Activated naive CD4-positive, alpha-beta T cell treated with anti-CD3 and anti-CD28 coated beads, Interleukin-2, amount 10 ng/mL, durations not matched to agents 7 days and 5 days (primary cell): ENCODE results near the gene BACE1-AS.

Source experiments
- CTCF ChIA-PET: fragments of 350-600 bp; sonication (Branson Sonifier 250); formaldehyde crosslinking; loops from one replicate; lab custom pipeline; 2021; ENCODE audit warnings: antibody characterized with exemption; lab: Charles Lee
- DNase-seq: peaks from one replicate; pipeline ENCODE4 v3.0.0-alpha.2; 2020
- H3K27ac Mint-ChIP-seq: one replicate; pipeline ENCODE4 v1.8.0; 2021; ENCODE audit warnings: mild to moderate bottlenecking, moderate library complexity, mixed read lengths
- H3K27me3 Mint-ChIP-seq: one replicate; pipeline ENCODE4 v1.8.0; 2021; ENCODE audit warnings: mild to moderate bottlenecking, mixed read lengths
- H3K36me3 Mint-ChIP-seq: one replicate; pipeline ENCODE4 v1.8.0; 2021; ENCODE audit warnings: mixed read lengths
- H3K4me1 Mint-ChIP-seq: one replicate; pipeline ENCODE4 v1.8.0; 2021; ENCODE audit warnings: mixed read lengths
- H3K4me3 Mint-ChIP-seq: one replicate; pipeline ENCODE4 v1.8.0; 2021; ENCODE audit warnings: mild to moderate bottlenecking, moderate library complexity, mixed read lengths
- H3K9me3 Mint-ChIP-seq: one replicate; pipeline ENCODE4 v1.8.0; 2021; ENCODE audit warnings: mixed read lengths

The BACE1-AS gene

DNA sequence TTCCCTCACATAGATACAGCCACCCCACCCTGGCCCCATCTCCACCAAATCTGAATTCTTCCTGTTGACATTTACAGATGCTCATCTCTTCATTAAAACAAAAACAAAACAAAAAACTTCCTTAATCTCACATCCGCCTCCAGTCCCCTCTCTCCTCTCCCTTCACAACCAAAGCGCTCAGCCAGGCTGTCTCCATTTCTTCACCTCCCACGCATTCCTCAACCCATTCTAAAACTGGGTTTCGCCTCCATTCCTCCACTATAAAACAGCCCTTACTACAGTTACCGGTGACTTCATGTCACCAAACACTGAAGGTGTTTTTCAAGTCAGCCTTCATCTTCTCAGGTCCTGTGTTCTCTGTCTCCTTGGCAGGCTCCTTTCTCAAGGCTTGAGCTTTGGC is 9.6 kb downstream of the BACE1-AS start:
- no peaks in the 10 kb centered on the region for H3K36me3 Mint-ChIP-seq
- H3K27me3 Mint-ChIP-seq, result peaks cover 3% of the 10 kb centered on the region
- no peak overlapping the region for H3K27ac Mint-ChIP-seq
- DNase-seq, result no peak
- no peaks in the 10 kb centered on the region for H3K9me3 Mint-ChIP-seq
- H3K4me3 Mint-ChIP-seq, result no peak overlapping the region
- CTCF ChIA-PET, result no interaction called here
- H3K4me1 Mint-ChIP-seq, result no peaks in the 10 kb centered on the region

DNA sequence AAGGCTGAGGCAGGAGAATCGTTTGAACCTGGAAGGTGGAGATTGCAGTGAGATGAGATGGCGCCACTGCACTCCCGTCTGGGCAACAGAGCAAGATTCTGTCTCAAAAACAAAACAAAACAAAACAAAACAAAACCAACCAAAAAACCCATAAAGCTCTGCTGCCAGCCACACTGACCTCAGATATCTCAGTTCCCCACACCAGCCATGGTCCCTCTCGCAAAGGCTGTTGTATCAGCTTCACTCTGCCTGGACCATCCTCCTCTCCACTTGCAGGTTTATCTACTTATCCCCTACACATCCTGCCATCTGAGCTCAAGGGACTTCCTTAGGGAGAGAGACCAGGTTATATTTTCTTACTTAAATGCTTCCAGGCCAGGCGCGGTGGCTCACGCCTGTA is 11.1 kb downstream of the BACE1-AS start:
- no peak overlapping the region for H3K4me3 Mint-ChIP-seq
- no peaks in the 10 kb centered on the region for H3K9me3 Mint-ChIP-seq
- no peaks in the 10 kb centered on the region for H3K36me3 Mint-ChIP-seq
- H3K27ac Mint-ChIP-seq, result no peak overlapping the region
- no peak for DNase-seq
- no peaks in the 10 kb centered on the region for H3K4me1 Mint-ChIP-seq
- CTCF ChIA-PET, result no interaction called here
- peaks cover 11% of the 10 kb centered on the region for H3K27me3 Mint-ChIP-seq

DNA sequence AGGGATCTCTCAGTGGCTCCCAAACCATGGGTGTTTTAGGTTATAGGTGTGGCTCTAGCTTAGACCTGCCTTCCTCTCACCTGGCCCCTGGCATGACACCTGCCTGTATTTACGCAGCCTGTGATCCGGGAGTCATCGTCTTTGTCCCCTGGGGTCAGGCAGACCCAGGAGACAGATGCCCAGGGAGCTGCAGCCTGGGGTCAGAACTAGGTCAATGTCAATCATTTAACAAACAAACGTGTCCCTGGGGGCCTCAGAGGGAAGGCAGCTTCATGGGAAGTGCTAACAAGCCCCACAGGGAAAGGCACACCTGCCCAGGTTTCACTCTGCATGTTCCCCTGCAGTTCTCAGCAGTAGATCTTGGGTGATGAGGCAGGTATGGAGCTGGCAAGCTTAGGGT is 12.0 kb downstream of the BACE1-AS start:
- Mint-ChIP-seq H3K27ac (no peak overlapping the region), H3K4me1 (peaks cover 2% of the 10 kb centered on the region), H3K36me3 (no peaks in the 10 kb centered on the region), H3K4me3 (no peak overlapping the region), H3K27me3 (peaks cover 19% of the 10 kb centered on the region), H3K9me3 (no peaks in the 10 kb centered on the region)
- CTCF ChIA-PET, result no interaction called here
- no peak for DNase-seq

DNA sequence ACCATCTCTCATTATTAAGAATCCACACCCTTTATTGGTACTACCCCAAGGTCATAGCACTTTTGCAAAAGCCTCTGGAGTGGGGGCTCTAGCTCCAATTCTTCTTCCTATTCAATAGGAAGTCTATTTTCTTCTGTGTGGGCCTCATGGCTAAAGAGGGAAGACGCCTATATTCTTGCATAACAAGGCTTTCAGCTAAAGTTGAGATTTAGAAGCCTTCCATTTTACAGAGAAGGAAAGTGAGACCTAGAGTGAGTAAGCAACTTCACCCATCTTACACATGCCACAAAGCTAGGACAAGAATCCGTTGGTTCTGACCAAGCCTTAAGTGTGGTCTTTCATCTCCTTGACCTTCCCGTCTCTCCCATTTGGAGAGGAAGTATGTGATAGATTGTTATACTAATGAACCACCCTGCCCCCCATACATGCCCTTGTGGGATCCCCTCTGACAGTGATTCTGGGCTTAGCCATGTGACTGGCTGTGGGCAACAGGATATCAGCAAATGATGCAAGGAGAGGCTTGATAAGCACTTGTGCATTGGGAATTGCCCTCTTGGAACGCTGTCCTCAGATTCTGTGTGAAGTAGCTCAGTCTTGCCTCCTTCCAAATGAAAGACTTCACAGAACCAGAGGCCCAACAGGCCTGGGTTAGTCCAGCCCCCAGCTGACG is 12.6 kb downstream of the BACE1-AS start:
- CTCF ChIA-PET, result no interaction called here
- Mint-ChIP-seq H3K27ac (no peak overlapping the region), H3K4me3 (no peak overlapping the region), H3K9me3 (no peaks in the 10 kb centered on the region), H3K36me3 (no peaks in the 10 kb centered on the region), H3K27me3 (peaks cover 22% of the 10 kb centered on the region), H3K4me1 (peaks cover 3% of the 10 kb centered on the region)
- DNase-seq, result no peak

- Mint-ChIP-seq H3K9me3 (no peaks in the 10 kb centered on the region), H3K4me3 (no peak overlapping the region), H3K36me3 (no peaks in the 10 kb centered on the region), H3K27me3 (peaks cover 26% of the 10 kb centered on the region), H3K27ac (no peak overlapping the region), H3K4me1 (peaks cover 3% of the 10 kb centered on the region)
- no peak for DNase-seq
- CTCF ChIA-PET, result no interaction called here
Observed at GRCh38 chr11:117305145-117305544, 14.0 kb downstream of the BACE1-AS start.

- no peak for DNase-seq
- CTCF ChIA-PET, result interaction anchor here (0.9 kb wide), 1 partner anchor 15 kb away, joined by 3 read pairs; no protein-coding TSS in a partner anchor
- no peak overlapping the region for H3K4me3 Mint-ChIP-seq
- no peaks in the 10 kb centered on the region for H3K36me3 Mint-ChIP-seq
- H3K27ac Mint-ChIP-seq, result no peak overlapping the region
- no peaks in the 10 kb centered on the region for H3K9me3 Mint-ChIP-seq
- H3K4me1 Mint-ChIP-seq, result peaks cover 3% of the 10 kb centered on the region
- H3K27me3 Mint-ChIP-seq, result peaks cover 53% of the 10 kb centered on the region
Observed at GRCh38 chr11:117309310-117309709, 18.2 kb downstream of the BACE1-AS start.

DNA sequence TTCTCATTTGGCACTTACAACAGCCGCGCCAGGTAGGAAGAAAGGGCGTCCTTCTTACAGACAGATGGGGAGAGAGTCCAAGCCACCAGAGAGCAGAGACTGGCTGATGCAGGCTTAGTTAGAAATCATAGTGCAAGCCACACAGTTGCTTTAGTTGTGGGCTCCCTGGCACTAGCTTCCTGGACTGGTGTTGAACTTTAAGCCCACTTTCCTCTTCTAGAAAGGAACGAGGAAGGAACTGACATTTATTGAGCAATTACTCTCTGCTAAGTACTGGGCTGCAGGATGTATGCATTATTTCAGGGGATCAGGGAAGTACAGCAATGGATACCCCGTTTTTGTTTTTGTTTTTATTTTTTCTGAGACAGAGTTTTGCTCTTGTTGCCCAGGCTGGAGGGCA is 21.9 kb downstream of the BACE1-AS start:
- DNase-seq, result no peak
- Mint-ChIP-seq H3K27ac (no peak overlapping the region), H3K4me3 (no peak overlapping the region), H3K27me3 (peaks cover 74% of the 10 kb centered on the region), H3K9me3 (no peaks in the 10 kb centered on the region), H3K4me1 (peaks cover 11% of the 10 kb centered on the region), H3K36me3 (no peaks in the 10 kb centered on the region)
- CTCF ChIA-PET, result no interaction called here

GRCh38 chr11:117313828-117314768 is 23.0 kb downstream of the BACE1-AS start:
- Mint-ChIP-seq H3K4me1 (peaks cover 9% of the 10 kb centered on the region), H3K9me3 (no peaks in the 10 kb centered on the region), H3K4me3 (no peak overlapping the region), H3K27ac (no peak overlapping the region), H3K36me3 (no peaks in the 10 kb centered on the region), H3K27me3 (peaks cover 76% of the 10 kb centered on the region)
- DNase-seq, result no peak
- CTCF ChIA-PET, result interaction anchor here (1.6 kb wide), 1 partner anchor 14 kb away, joined by 4 read pairs; the partner anchor contains the start of gene CEP164

GRCh38 chr11:117314840-117315239 is 23.7 kb downstream of the BACE1-AS start:
- Mint-ChIP-seq H3K9me3 (no peaks in the 10 kb centered on the region), H3K27ac (no peak overlapping the region), H3K27me3 (peaks cover 74% of the 10 kb centered on the region), H3K4me1 (peaks cover 9% of the 10 kb centered on the region), H3K36me3 (no peaks in the 10 kb centered on the region), H3K4me3 (peak overlapping the region; percentile 46)
- DNase-seq, result no peak
- CTCF ChIA-PET, result interaction anchor here (1.6 kb wide), 1 partner anchor 13 kb away, joined by 4 read pairs; the partner anchor contains the start of gene CEP164

GRCh38 chr11:117315285-117316196 is 24.4 kb downstream of the BACE1-AS start:
- no peak for DNase-seq
- Mint-ChIP-seq H3K27me3 (peaks cover 72% of the 10 kb centered on the region), H3K36me3 (no peaks in the 10 kb centered on the region), H3K4me3 (peak overlapping the region; percentile 64), H3K27ac (no peak overlapping the region), H3K4me1 (peaks cover 9% of the 10 kb centered on the region), H3K9me3 (no peaks in the 10 kb centered on the region)
- CTCF ChIA-PET, result interaction anchor here (1.6 to 1.7 kb wide), 2 partner anchors 13 to 16 kb away, joined by 3 to 4 read pairs; partner anchors contain the start of gene CEP164

GRCh38 chr11:117316197-117316961 is 25.2 kb downstream of the BACE1-AS start, which contains the start of gene BACE1:
TSS of gene BACE1 (minus strand) at chr11:117316256. CDS start at chr11:117315795, 461 bp downstream.
- H3K27ac Mint-ChIP-seq, result no peak within 1 kb of the TSS
- peak within 1 kb of the TSS; percentile 64 for H3K4me3 Mint-ChIP-seq
- H3K36me3 Mint-ChIP-seq, result no peaks in the 10 kb centered on the region
- no peaks in the 10 kb centered on the region for H3K9me3 Mint-ChIP-seq
- CTCF ChIA-PET, result interaction anchor here (0.7 to 1.7 kb wide), 2 partner anchors 10 to 15 kb away, joined by 3 to 6 read pairs; no protein-coding TSS in a partner anchor
- peaks cover 64% of the 10 kb centered on the region for H3K27me3 Mint-ChIP-seq
- H3K4me1 Mint-ChIP-seq, result peaks cover 9% of the 10 kb centered on the region
- peak; percentile 42 for DNase-seq

DNA sequence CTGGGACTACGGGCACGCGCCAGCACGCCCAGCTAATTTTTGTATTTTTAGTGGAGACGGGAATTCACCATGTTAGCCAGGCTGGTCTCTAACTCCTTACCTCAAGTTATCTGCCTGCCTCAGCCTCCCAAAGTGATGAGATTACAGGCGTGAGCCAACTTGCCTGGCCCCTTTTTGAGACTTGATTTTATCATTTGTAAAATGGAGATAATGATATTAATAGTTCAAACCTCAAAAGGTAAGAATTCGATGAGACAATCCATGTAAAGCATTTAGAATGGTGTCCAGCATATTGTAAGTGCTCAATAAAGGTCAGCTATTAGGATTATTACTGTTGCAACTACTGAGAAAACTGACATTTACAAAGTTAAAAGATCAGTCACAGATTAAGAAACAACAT is 27.6 kb downstream of the BACE1-AS start:
- H3K36me3 Mint-ChIP-seq, result no peaks in the 10 kb centered on the region
- H3K4me3 Mint-ChIP-seq, result no peak overlapping the region
- H3K4me1 Mint-ChIP-seq, result peaks cover 9% of the 10 kb centered on the region
- peaks cover 54% of the 10 kb centered on the region for H3K27me3 Mint-ChIP-seq
- CTCF ChIA-PET, result no interaction called here
- H3K27ac Mint-ChIP-seq, result no peak overlapping the region
- no peaks in the 10 kb centered on the region for H3K9me3 Mint-ChIP-seq
- no peak for DNase-seq

DNA sequence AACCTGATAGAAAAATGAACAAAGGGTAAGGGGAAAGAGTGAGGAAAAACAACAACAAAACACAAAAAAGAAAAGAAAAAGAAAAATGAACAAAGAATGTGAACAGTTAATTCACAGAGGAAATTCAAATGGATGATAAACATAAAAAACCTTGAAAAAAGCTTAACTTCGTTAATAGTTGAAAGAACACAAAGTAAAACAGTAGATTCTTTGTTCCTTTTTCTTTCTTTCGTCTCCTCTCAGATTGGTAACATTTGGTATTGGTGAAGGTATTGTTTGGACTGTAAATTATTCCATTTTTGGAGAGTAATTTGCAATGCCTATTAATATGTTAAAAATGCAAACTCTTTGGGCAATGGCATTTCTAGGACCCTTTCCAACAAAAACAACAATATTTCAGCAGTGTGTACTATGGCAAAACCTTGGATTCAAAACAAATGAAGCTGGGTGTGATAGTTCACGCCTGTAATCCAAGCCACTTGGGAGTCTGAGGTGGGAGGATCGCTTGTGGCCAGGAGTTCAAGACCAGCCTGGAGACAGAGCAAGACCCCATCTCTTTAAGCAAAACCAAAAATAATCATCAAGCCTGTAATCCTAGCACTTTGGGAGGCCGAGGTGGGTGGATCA is 28.2 kb downstream of the BACE1-AS start:
- H3K4me3 Mint-ChIP-seq, result no peak overlapping the region
- H3K27ac Mint-ChIP-seq, result no peak overlapping the region
- H3K36me3 Mint-ChIP-seq, result no peaks in the 10 kb centered on the region
- CTCF ChIA-PET, result no interaction called here
- peaks cover 9% of the 10 kb centered on the region for H3K4me1 Mint-ChIP-seq
- H3K27me3 Mint-ChIP-seq, result peaks cover 48% of the 10 kb centered on the region
- DNase-seq, result no peak
- H3K9me3 Mint-ChIP-seq, result no peaks in the 10 kb centered on the region
